ENCODE measurements around the gene RPL29.

The RPL29 gene

GRCh38 chr3:51984269-51984647 lies 11.4 kb downstream of the RPL29 start:
- no peak for TF ChIP-seq CTCF (IDR thresholded peaks at IDR 0.05; ENCODE audit: extremely low read depth, insufficient read depth, missing control alignments)
- in situ Hi-C loops (cut with MboI; ENCODE audit: low pct_unique_long_range_greater_than_20kb, low sequenced_read_pairs, unreplicated experiment): no loop called here
- no peak for DNase-seq (ENCODE audit: low spot score)

- in situ Hi-C loops (cut with MboI; ENCODE audit: low pct_unique_long_range_greater_than_20kb, low sequenced_read_pairs, unreplicated experiment): no loop called here
- peak; percentile 50 for DNase-seq (ENCODE audit: low spot score)
- no peak for TF ChIP-seq CTCF (IDR thresholded peaks at IDR 0.05; ENCODE audit: extremely low read depth, insufficient read depth, missing control alignments)
Measured at GRCh38 chr3:51983578-51984268, 12.0 kb downstream of the RPL29 start.

- DNase-seq (ENCODE audit: low spot score): peak; percentile 98
- in situ Hi-C loops (cut with MboI; ENCODE audit: low pct_unique_long_range_greater_than_20kb, low sequenced_read_pairs, unreplicated experiment): no loop called here
- TF ChIP-seq CTCF (IDR thresholded peaks at IDR 0.05; ENCODE audit: extremely low read depth, insufficient read depth, missing control alignments): no peak
Measured at GRCh38 chr3:51982838-51983577, 12.7 kb downstream of the RPL29 start, which contains the start of gene ACY1. TSS of gene ACY1 (plus strand) at chr3:51983535. CDS start at chr3:51984065, 530 bp downstream.

- DNase-seq (ENCODE audit: low spot score): peak; percentile 85
Measured at GRCh38 chr3:51982352-51982837, 13.3 kb downstream of the RPL29 start.

GRCh38 chr3:51980253-51980652 lies 15.4 kb downstream of the RPL29 start:
- TF ChIP-seq CTCF (IDR thresholded peaks at IDR 0.05; ENCODE audit: extremely low read depth, insufficient read depth, missing control alignments): no peak
- in situ Hi-C loops (cut with MboI; ENCODE audit: low pct_unique_long_range_greater_than_20kb, low sequenced_read_pairs, unreplicated experiment): no loop called here
- DNase-seq (ENCODE audit: low spot score): no peak

More at GRCh38 chr3:51982352-51982837, 13.3 kb downstream of the RPL29 start:
- TF ChIP-seq CTCF (IDR thresholded peaks at IDR 0.05; ENCODE audit: extremely low read depth, insufficient read depth, missing control alignments): peak; percentile 61
- in situ Hi-C loops (cut with MboI; ENCODE audit: low pct_unique_long_range_greater_than_20kb, low sequenced_read_pairs, unreplicated experiment): no loop called here

- in situ Hi-C loops (cut with MboI; ENCODE audit: low pct_unique_long_range_greater_than_20kb, low sequenced_read_pairs, unreplicated experiment): no loop called here
- TF ChIP-seq CTCF (IDR thresholded peaks at IDR 0.05; ENCODE audit: extremely low read depth, insufficient read depth, missing control alignments): no peak
- no peak for DNase-seq (ENCODE audit: low spot score)
Measured at GRCh38 chr3:51978143-51978502, 17.6 kb downstream of the RPL29 start.

Data from GM13977 (cell line).